Measurements from ENCODE around the gene MAD1L1.

MAD1L1 gene

DNA sequence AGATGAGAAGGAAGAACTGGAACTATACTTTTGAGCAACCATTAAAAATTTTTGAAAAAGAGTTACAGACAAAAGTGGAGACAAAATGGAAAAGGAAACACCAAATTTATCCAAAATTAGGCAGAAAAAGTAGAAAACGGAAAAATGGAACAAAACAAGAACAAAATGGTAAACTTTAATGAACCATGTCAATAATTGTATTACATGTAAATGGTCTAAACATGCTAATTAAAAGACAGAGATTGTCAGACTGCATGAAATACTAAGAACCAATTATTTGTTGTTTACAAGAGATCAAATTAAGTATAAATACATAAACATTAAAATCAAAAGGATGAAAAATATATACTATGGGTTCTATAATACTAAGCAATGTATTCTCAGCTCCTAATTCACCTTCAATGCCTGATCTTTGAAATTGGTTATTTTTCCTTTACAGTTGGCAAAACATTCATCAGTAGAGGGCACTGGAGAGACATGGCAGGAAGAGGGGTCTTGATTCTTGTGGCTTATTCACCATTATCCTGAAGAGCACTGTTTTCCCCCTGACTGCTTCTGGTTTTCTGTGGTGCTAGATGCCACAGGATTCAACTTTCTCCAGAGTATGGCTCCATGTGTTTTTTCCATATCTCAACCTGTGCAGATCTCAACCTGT lies 437.7 kb downstream of the MAD1L1 start:
- DNase-seq: no peak

GRCh38 chr7:1787681-1788235 lies 445.0 kb downstream of the MAD1L1 start:
- DNase-seq: no peak

- DNase-seq: no peak
Observed at GRCh38 chr7:1787241-1787640, 445.5 kb downstream of the MAD1L1 start.

- no peak for DNase-seq
Observed at GRCh38 chr7:1785839-1786238, 446.9 kb downstream of the MAD1L1 start.

DNA sequence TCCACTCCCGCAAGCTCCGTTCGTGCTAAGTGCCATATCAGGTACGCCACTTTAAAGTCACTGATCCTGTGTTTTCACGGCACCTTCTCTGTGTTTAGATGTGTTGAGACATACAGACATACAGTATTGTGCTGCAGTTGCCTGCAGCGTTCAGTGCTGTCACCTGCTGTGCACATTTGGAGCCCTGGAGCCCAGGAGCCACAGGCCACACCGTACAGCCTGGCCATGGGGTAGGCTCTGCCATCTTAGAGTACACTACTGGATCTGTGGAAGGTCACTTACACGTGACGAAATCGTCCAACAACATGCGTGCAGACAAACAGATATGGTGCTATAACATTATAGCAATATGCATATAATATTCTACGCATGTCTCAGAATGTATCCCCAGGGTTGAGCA lies 451.4 kb downstream of the MAD1L1 start:
- DNase-seq: no peak

DNA sequence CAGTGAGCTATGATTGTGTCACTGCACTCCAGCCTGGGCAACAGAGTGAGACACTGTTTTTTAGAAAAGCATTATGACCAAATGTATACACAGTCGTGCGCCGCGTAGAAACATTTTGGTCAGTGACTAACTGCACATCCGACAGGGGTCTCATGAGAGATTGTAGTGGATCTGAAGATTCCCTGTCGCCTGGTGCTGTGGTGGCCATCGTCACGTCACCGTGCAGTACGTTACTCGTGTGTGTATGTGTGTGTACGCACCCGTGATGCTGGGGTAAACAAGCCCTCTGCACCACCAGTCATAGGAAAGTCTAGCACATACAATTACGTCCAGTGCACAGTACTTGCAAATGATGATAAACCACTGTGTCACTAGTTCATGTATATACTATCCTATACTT lies 453.3 kb downstream of the MAD1L1 start:
- no peak for DNase-seq

DNA sequence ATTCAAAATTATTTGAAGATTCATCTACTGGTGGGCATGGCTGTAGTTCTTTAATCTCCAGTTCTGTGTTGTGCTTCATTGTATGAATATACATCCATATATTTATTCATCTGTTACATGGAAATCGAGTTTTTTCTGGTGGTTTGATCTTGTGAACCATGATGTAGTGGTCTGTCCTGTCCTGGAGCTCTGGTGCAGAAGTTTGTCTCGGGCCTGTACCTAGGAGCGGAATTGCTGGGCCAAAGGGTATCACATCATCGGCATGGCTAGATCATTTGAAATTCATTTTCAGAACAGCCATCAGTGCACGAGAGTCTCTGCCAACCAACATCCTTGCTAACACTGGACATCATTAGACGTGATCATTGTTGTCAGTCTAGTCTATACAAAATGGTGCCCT lies 455.6 kb downstream of the MAD1L1 start:
- no peak for DNase-seq

DNA sequence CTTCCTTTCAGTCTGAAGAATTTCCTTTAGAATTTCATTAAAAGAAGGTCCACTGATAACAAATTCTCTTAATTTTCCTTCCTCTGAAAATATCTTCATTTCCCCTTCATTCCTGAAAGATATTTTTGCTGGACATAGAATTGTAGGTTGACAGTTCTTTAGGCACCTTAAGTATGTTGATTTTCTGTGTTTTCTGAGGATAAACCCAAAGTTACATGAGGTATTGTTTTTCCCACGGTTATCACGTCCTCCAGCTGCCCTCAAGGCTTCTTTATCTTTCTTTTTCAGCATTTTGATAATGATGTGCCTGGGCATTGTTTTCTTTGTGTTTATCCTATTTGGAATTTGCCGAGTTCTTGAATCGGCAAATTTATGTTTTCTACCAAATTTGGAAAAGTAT lies 457.4 kb downstream of the MAD1L1 start:
- DNase-seq: no peak

DNA sequence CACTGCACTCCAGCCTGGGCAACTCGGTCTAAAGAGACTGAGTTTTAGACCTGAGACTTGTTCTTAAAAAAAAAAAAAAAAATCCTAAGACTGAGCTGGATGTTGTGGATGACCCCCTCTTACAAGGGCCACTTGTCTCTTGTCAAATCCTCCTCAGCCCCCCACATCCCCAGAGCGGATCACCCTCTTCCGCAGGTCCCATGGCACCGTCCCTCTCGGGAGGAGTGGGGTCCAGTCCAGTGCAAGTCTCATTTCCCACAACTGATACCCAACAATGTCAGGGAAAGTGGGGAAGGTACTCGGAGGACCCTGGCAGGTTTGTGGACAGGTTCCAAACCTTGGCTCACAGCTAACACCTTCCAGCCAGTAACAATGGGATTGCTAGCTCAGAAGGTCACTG lies 462.4 kb downstream of the MAD1L1 start:
- no peak for DNase-seq

- no peak for DNase-seq
Observed at GRCh38 chr7:1769286-1770200, 463.2 kb downstream of the MAD1L1 start.

DNA sequence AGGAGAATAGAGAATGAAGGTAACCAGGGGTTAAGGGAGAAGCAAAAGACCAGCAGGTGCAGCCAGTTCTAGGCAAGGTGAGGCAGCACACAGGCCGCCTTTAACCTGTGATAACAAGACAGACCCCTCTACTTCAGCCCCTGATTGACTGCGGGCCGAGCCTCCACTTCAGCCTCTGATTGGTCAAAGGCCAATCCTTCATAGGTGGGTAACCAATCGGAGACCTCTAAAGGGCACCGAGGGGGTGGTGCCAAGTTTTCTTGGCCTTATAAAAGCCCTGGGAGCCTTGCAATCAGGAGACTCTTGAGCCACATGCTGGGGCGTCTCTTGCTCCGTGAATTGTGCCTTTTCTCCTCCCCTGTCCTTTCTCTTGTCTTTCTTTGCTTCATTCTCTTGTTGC lies 463.9 kb downstream of the MAD1L1 start:
- DNase-seq: no peak

- no peak for DNase-seq
Observed at GRCh38 chr7:1767524-1767923, 465.2 kb downstream of the MAD1L1 start.
